Measurements from ENCODE around the gene TEC.

DNA sequence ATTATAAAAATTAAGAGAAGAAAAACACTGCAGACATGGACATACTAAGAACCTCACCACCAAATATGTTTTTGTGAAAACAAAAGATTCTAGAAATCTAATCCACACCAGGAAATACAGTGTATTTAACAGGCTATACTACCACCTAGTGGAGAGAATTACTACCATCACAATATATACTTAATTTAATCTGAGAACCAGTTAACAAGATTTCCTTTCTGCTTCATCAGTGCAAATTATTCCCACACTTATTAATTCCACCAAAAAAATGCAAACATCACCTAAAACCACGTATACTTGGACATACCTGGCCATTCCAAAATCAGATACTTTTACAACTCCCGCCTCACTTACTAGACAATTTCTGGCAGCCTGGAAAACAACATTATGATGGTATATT, 128.6 kb downstream of the TEC start:
- no peak for TF ChIP-seq EZH2 (IDR thresholded peaks at IDR 0.05; ENCODE audit: insufficient read depth, poor library complexity, severe bottlenecking)
- no peak for TF ChIP-seq EZH2phosphoT487 (IDR thresholded peaks at IDR 0.05; ENCODE audit: insufficient read depth, low read depth)
